Eye (tissue), 1 donor: ENCODE data around the gene UQCR10.
"Not testable (repeated sequence)": the region's sequence is repeated elsewhere in the genome, so short reads cannot be mapped to it uniquely, and the experiment has no call there.

Source experiments
- DNase-seq: peaks from one replicate; pipeline ENCODE4 v3.0.0-alpha.2; 2015

The UQCR10 gene

DNA sequence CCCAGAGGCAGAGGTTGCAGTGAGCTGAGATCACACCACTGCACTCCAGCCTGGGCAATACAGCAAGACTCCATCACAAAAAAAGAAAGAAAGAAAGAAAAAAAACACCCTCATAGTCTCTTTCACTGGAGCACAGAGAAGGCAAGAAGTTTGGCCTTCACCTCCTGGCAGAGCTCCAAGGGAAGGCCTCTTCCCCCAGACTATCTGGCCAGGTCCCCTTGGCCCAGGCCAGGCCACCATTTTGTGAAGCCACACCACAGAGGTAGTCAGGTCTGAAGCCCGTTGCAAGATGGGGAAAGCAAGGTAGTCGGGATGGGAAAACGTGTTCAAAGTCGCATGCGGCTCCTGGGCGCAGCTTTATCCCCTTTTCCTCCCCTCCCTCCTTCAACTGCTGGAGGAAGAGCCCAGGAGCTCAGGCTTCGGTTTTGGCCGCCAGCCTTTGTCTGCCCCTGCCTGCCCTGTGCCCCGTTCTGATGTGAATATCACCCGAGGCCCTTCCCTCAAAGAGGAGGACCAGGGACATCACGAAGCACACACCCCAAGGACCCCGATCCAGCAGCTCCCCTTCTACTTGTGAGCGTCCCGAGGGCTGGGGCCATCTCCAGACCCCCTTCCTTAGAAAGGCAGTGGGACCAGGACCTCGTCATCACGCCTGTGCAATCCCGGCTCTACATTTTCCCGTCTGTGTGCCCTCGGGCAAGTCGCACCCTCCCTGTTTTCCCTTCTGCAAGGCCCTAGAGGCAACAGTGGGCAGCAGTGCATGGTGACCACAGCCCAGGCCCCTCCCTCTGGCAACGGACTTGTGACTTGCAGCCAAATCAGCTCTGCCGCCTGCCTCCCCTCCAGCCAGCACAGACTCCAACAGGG is 29.7 kb upstream of the UQCR10 start:
- no peak for DNase-seq

DNA sequence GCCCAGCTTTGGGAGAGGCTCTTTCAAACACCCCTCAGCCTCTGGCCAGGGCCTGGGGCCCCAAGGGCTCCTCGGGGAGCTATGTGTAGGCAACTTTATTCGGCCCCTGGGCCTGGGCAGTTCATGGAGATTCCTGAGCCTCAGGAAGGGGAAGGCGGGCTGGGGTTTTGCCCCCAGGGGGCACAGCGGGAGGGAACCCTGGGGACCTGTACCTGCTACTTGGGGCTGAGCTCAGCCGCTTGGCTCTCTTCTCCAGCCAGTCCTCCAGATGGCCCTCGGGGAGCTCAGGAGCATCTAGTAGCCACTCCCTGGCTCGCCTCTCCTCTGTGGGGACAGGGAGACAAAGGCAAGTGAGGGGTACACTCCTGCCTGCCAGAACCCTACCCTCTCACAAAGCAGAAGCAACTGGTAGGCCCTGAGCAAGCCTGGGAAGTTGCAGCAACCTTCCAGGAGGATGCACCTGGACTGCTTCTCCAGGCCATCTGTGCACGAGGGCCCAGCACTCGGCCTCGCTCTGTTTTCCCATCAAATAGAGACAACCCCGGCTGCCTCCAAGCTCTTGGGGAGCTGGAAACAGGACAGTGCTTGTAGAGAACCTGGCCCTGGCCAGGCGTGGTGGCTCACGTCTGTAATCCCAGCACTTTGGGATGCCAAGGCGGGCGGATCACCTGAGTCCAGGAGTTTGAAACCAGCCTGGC is 28.9 kb upstream of the UQCR10 start:
- DNase-seq, result no peak

DNA sequence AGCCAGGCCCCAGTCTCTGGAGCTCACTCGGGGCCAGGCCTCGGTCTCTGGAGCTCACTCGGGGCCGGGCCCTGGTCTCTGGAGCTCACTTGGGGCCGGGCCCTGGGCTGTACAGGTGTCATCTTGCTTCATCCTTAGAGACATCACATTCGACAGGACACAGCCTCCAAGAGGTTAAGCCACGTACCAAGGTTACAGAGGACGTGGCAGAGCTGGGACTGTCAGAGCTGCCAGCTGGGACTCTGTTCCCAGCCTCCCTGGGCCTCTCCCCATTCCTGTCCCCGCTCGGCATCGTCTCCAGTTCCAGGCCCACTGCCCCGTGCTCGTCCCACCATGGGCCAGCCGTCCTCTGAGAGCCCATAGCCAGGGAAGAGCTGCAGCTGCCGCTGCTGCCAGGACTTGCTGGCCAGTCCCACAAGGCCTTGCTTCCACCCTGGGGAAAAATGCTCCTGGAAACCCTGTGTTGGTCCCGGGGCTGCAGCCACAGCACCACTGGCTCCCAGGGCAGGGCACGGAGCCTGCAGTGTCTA is 27.8 kb upstream of the UQCR10 start:
- no peak for DNase-seq

DNA sequence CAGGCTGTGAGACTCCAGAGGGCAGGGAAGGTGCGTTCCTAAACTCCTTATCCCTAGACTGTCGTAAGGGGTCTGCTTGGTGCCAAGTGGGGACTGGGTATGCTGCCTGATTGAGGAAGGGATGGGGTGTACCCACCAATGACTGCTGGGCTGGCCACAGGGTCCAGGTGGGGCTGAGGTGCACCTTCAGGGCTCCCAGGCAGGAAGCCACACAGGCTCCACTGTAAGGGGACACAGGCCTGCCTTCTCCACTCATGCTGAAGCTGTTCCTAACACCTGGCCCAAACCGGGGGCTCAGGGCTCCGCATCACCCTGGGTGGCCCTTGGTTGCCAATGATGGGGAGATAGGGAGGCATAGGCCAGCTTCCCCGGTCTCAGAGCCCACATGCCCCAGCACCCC is 27.0 kb upstream of the UQCR10 start:
- no peak for DNase-seq

DNA sequence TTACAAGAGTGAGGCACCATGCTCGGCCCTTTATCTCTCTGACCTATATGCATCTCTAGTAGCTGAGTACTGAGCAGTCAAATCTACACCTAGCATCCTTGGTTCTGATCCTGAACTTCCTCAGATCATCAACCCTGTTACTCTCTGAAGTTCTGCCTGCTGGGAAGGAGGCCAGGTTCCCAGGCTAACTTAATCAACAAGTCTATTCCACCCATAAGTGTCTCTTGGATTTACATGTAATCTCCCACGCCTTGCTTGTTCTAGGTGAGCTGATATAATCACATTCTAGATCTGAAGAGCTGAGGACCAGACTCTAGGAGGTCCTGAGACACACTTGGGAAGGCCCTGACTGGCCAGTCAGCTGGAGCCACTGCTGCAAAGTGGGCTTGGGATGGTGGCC is 25.2 kb upstream of the UQCR10 start:
- no peak for DNase-seq

DNA sequence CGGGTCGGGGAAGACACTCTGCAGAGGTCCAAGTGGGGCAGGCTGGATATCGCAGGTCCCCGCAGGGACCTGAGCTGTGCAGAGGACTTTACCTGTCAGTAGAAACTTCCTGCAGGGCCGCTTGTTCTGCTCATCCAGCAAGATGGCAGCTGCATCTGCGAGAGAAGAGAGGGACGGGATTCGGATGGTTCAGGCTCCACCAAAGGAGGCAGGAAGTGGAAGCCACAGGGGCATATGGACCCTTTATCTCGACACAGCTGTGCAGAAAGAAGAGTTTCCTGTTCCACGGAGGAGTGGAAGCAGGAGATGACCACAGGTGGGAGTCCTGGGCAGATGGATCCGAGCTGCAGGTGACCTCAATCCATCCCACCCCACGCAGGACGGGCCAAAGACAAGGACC is 24.8 kb upstream of the UQCR10 start:
- no peak for DNase-seq

DNA sequence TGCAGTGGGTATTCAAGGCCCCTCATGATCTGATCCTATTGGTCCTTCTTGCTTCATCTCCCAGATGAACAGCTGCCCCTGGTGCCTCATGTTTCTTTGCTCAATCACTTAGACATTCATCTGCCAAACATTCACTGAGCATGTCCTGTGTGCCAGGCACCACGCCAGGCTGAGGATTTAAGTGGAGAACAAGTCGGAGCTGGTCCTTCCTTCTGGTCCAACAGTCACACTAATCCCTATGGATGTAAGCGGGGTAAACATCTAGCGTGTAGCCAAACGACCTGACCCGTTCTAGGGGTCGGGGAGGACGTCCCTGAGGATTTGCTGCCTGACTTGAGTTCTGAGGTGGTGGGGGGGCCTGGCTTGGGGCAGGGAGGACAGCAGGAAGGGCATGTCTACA is 22.3 kb upstream of the UQCR10 start:
- peak; percentile 84 for DNase-seq

DNA sequence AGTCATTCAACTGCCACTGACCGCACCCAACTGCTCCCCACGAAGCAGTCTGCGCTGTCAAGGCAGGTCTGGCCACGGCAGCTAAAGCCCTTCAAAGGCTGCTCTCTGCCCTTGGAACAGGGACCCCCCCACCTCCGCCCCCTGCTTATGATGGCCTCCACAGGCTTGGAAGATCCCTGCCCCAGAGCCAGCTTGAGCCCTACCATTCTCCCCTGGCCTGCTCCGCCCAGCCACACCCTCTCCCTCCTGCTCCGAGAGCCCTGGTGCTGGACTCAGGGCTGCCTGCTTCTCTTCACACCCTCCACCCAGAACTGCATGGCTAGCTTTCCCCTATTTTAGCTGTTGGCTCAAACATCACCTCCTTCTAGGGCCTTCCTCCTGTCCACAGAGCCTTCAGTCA is 19.3 kb upstream of the UQCR10 start:
- no peak for DNase-seq

DNA sequence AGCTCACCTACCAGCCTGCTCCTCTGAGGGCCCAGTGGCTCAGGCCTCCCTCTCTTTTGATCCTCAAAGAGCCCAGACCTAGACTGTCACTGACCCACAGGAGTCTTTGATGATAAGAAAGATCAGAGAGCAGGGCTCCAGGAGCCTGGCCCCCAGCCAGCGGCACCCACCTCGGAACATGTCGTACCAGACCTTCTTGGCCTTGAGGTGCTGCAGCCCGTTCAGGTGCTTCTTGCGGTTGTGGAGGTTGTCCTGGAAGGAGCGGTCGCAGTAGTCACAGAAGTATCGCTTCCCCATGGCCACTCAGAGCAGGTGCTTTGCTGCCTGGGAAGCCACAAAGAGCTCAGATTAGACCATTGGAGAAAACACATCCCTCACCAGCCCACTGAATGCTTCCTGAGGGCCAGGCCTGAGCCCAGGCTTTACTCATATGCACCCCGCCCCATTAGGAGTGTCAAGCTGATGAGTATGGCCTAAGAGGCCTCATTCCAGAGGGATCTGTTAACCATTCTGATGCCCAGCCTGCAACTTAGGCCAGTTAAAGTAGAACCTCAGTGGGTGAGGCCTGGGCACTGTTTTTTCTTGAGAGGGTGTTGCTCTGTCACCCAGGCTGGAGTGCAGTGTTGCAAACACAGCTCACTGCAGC is 18.8 kb upstream of the UQCR10 start:
- no peak for DNase-seq

DNA sequence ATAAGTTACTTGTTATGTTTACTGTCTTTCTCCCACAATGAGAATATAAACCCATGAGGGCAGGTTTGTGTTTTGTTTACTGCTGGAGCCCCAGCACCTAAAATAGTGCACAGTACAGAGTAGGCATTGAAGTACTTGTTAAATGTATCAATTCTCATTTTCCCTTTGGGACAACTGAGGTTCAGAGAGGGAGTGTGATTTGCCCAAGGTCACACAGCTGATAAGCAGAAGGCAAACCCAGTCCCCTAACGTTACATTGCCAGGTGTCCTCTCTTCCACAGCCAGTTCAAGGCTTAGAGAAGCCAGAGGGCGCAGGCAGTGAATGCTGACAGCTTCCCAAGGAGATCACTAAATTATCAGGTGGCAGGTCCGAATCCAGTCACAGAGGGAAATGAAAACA is 17.1 kb upstream of the UQCR10 start:
- no peak for DNase-seq

DNA sequence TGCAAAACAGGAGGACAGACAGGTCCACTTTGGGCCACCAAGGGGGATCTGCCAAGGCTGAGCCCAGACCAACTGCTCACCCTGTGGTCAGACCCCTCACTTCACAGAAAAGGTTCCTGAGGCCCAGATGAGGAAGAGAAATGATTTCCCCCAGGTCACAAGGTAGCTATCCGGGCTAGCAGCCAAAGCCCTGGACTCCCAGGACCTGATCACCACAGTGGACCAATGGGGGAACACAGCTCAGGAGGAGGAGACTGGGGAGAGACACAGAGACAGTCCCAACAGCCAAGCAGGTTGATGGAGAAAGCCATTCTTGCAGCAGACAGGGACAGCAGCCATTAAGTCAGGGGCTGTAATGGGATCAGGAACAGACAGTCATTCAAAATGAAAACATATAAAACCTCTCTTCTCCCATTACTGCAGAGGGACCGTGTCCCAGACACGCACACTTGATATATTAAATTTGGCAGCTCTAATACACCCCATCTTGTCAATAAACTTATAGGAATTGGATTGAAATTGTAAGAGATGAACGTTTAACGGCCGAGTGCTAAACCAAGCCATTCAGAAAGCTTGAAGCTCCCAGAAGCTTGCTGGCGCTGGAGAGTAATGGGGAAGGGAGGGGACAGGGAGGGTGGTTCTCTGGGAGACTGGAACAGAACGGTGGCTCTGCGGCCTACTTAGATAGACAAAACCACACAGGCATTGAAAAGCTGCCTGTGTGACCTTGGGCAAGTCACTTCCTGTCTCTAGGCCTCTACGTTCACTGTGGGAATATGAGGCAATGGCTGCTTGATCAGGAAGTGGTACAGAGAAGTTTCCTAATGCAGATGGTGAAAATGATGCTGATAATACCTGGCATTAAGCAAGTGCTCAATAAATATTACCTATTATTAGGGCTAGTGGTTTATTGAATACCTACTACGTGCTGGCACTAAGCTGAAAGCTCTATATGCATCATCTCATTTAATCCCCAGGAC is 16.3 kb upstream of the UQCR10 start:
- no peak for DNase-seq

DNA sequence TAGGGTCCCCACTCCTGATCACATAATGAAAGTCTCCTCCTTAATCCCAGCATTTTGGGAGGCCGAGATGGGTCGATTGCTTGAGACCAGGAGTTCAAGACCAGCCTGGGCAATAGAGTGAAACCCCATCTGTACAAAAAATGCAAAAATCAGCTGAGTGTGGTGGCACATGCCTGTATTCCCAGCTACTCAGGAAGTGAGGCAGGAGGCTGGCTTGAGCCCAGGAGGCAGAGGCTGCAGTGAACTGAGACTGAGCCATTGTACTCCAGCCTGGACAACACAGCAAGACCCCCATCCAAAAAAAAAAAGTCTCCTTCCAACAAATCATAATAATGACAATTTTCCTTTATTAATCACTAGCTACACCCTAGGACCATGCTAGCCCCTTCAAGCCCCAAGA is 15.5 kb upstream of the UQCR10 start:
- no peak for DNase-seq

DNA sequence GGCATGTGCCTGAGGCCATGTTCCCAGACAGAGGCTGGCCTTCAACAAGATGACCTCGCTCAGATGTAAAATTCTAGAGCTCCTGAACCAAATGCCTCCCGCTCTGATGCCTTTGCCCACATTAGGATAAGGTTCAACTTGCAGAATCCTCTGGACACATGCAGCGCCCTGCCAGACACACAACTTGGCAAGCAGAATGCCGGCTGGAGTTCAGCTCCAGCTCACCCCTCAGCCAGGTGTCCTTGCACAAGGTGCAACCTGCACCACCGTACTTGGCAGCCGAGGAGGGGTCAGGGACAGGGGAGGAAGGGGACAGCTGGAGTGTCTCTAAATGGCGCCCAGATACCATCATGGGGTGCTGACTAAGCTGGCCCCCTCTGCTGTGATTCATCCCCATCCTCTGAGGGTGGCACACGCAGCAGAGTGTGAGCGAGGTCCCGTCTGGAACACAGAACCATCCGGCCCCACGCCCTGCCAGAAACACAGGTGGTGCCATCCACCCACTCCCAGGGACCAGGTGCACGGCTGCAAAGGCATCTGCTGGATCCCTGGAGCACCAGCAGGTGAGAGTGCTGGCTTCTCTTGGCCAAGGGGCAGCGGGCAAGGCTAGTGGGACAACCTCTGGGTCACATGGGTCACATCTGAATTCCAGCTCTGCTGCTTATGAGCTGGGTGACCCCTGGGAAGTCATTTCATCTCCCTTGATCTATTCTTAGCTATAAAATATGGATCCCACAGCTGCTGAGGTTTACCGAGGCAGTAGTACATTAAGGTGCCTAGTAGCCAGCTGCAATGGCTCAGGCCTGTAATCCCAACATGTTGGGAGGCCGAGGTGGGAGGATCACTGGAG is 13.1 kb upstream of the UQCR10 start:
- no peak for DNase-seq

DNA sequence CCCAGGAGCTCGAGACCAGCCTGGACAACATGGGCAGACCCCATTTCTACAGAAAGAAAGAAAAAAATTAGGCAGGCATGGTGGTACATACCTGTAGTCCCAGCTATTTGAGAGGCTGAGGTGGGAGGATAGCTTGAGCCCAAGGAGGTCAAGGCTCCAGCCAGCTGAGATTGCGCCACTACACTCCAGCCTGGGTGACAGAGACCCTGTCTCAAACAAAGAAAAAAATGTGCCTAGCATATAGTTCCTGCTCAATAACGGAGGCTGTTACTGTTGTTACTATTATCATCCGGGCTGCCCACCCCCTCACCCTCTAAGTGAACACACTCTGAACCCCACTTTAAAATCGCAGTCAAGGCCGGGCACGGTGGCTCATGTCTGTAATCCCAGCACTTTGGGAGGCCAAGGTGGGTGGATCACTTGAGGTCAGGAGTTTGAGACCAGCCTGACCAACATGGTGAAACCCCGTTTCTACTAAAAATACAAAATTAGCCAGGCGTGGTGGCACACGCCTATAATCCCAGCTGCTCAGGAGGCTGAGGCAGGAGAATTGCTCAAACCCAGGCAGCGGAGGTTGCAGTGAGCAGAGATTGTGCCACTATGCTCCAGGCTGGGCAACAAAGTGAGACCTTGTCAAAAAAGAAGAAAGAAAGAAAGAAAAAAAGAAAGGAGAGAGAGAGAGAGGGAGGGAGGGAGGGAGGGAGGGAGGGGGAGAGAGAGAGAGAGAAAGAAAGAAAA is 12.3 kb upstream of the UQCR10 start:
- not testable (repeated sequence) for DNase-seq

DNA sequence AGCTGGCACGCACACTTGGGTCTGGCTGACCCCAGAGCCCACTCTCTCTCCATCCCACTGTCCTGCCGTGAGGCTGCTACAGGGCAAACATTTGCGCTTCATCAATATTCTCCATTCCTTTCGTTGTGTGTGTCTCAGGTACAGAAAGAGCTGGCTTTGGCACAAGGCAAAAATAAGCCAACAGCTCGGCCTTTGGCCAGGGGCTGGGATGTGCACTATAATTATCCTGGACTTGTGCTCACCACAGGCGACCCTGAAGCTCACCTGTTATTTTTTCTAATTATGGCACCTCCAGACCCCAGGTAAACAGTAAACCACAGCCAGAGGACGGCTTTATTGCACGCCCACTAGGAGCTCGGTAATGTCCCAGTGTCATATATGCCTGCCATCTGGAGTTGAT is 11.3 kb upstream of the UQCR10 start:
- no peak for DNase-seq

DNA sequence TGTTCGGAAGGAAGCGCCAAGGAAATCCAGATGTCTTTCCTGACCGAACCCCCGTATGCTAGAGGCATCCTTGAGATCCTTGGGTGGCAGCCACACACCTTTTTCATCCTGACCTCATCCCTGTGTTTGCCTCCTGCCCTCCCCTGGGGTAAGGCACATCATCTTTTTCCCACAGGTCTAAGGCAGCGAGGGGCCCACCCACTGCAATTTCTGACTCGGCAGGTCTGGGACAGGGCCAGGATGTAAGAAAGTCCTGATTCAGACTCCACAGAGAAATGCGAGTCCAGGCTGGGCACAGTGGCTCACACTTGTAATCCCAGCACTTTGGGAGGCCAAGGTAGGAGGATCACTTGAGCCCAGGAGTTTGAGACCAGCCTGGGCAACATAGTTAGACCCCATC is 10.8 kb upstream of the UQCR10 start:
- DNase-seq, result no peak

DNA sequence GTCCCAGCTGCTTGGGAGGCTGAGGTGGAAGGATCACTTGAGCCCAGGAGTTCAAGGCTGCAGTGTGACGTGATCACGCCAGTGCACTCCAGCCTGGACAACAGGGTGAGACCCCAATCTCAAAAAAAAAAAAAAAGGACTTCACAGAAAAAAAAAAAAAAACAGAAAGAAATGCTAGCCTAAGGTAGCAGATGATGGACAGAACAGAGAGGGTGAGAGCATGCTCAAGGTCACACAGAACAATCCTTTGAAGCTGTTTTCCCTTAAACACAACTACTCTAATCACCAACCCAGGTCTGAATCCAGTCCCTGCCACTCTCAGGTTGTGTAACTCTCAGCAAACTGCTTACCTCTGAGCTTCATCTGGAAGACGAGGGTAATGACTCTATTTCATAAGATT is 10.1 kb upstream of the UQCR10 start:
- DNase-seq, result no peak

DNA sequence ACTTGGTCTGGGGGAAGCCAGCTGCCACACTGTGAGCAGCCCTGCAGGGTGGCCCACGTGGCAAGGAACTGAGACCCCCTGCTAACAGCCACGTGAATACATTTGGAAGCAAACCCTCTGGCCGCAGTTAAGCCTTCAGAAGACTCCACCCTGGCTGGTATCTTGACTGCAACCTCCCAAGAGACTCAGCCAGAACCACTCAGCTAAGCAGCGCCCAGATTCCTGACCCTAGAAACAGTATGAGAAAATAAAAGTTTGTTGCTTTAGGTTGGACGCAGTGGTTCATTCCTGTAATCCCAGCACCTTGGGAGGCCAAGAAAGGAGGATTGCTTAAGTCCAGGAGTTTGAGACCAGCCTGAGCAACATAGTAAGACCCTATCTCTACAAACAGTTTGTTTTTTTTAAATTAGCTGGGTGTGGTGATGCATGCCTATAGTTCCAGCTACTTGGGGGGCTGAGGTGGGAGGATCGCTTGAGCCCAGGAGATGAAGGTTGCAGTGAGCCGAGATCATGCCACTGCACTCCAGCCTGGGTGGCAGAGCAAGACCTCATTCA is 9.0 kb upstream of the UQCR10 start:
- no peak for DNase-seq

DNA sequence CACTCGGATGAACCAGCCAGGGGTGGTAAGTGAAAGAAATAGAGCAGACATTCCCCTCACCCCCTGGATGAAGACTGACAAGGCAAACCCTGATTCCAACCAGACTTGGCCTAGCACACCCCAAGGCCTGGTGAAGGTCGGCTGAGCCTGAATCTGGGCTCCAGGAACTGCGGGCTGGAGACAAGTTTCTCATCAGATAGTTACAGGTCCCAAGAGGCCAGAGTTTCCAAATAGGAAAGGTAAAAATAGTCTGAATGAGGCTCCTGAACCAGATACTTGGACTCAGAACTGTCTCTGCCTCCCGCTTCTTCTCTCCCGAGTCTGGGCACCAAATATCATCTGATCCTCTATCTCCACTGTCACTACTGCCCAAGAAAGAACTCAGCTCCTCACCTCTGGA is 8.2 kb upstream of the UQCR10 start:
- no peak for DNase-seq

DNA sequence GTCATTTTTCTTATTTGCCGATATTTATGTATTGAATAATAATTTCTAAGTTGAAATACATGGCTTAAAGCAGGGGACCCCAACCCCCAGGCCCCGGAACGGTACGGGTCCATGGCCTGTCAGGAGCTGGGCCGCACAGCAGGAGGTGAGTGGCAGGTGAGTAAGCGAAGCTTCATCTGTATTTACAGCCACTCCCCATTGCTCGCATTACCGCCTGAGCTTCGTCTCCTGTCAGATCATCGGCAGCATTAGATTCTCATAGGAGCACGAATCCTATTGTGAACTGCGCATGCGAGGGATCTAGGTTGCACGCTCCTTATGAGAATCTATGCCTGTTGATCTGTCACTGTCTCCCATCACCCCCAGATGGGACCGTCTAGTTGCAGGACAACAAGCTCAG is 4.9 kb upstream of the UQCR10 start:
- DNase-seq, result no peak
